PFSK-1 (cell line): Measurements from ENCODE around the gene ARL8B.

Source experiments
- POLR2AphosphoS5 ChIP-seq: IDR thresholded peaks from 2 replicates; pipeline ENCODE4 v1.6.1; 2012; ENCODE audit warnings: low read depth, mild to moderate bottlenecking, control low read depth, low read length, moderate library complexity
- REST ChIP-seq, 2 experiments: IDR thresholded peaks; 2 replicates each; pipeline versions ENCODE4 v1.6.1 to v1.8.0; 2011 to 2012; ENCODE audit warnings: low read depth in 2 of 2, low read length in 2 of 2, control low read depth in 1 of 2, inconsistent platforms in 1 of 2, mild to moderate bottlenecking in 1 of 2, moderate library complexity in 1 of 2; ENCODE audit not compliant: insufficient read depth in 1 of 2
- SIN3A ChIP-seq: IDR thresholded peaks from 2 replicates; pipeline ENCODE4 v1.6.1; 2012; ENCODE audit warnings: mild to moderate bottlenecking, low read length, moderate library complexity, borderline replicate concordance; ENCODE audit not compliant: insufficient read depth
- TAF1 ChIP-seq: IDR thresholded peaks from 2 replicates; pipeline ENCODE4 v1.6.1; 2012; ENCODE audit warnings: low read length, control low read depth, borderline replicate concordance; ENCODE audit not compliant: insufficient read depth

GRCh38 chr3:5166846-5167245, 44.8 kb downstream of the ARL8B start:
- TF ChIP-seq POLR2AphosphoS5 (no peak), TAF1 (no peak), REST (IDR thresholded peaks at IDR 0.05; ENCODE audit: insufficient read depth in 1 of 2, low read depth in 2 of 2, low read length in 2 of 2) (no peak), SIN3A (no peak)
